B cell (primary cell): ENCODE results near the gene BLVRB. TPM values are rescaled to one million over a fixed set of nuclear protein-coding genes. Genes with fewer than 3 reads are reported as not detected.
"Not testable (repeated sequence)": the region's sequence is repeated elsewhere in the genome, so short reads cannot be mapped to it uniquely, and the experiment has no call there.

Experiments used
- ATAC-seq: fragments of 200-7000 bp; cut with Tn5 transposase; one replicate; pipeline ENCODE4 v1.10.0; 2021; ENCODE audit warnings: low read depth, mild to moderate bottlenecking, moderate number of reproducible peaks, moderate library complexity
- CTCF ChIA-PET: fragments of 350-600 bp; sonication (Branson Sonifier 250); formaldehyde crosslinking; loops from one replicate; lab custom pipeline; 2021; ENCODE audit warnings: antibody characterized with exemption, inconsistent platforms; lab: Charles Lee
- POLR2A ChIA-PET: fragments of 350-600 bp; sonication (Branson Sonifier 250); formaldehyde crosslinking; loops from one replicate; lab custom pipeline; 2021; ENCODE audit warnings: antibody characterized with exemption; lab: Charles Lee
- DNase-seq: peaks from one replicate; pipeline ENCODE4 v3.0.0; 2013
- H2AFZ ChIP-seq: 2 replicates; pipeline ENCODE4 v1.6.1; 2012; ENCODE audit warnings: mild to moderate bottlenecking, low read depth, low read length; ENCODE audit not compliant: insufficient read depth, poor library complexity, severe bottlenecking
- H3K27ac ChIP-seq, 2 donors: 1 replicate in 1 of 2; 2 replicates in 1 of 2; pipeline ENCODE4 v1.5.1; 2012 to 2013; ENCODE audit warnings: low read length in 2 of 2, mild to moderate bottlenecking in 2 of 2, moderate library complexity in 1 of 2
- H3K27me3 ChIP-seq, 4 experiments: fragments of 200-600 bp in 1 of 4; sonication (generic) in 1 of 4; replicated peaks in 1 of 4; 1 replicate in 2 of 4; 2 replicates in 2 of 4; pipeline versions ENCODE4 v1.6.1 to v1.7.0; 2013 to 2016; ENCODE audit warnings: low read length in 3 of 4, mild to moderate bottlenecking in 2 of 4, mixed read lengths in 1 of 4, moderate library complexity in 1 of 4; ENCODE audit not compliant: insufficient read depth in 4 of 4, control insufficient read depth in 3 of 4; ENCODE audit errors: control extremely low read depth in 1 of 4
- H3K36me3 ChIP-seq, 2 experiments: replicated peaks in 1 of 2; 1 replicate in 1 of 2; 2 replicates in 1 of 2; pipeline versions ENCODE4 v1.6.1 to v1.7.1; 2013; ENCODE audit warnings: low read length in 1 of 2; ENCODE audit not compliant: insufficient read depth in 2 of 2, control insufficient read depth in 1 of 2; ENCODE audit errors: control extremely low read depth in 1 of 2, extremely low read depth in 1 of 2
- H3K4me1 ChIP-seq, 2 donors: fragments of 200-600 bp in 1 of 2; sonication (generic) in 1 of 2; 1 replicate in 1 of 2; 2 replicates in 1 of 2; pipeline versions ENCODE4 v1.5.1 to v1.6.1; 2013 to 2017; ENCODE audit warnings: low read length in 2 of 2; ENCODE audit not compliant: control insufficient read depth in 2 of 2, insufficient read depth in 2 of 2
- H3K4me2 ChIP-seq: replicated peaks from 2 replicates; pipeline ENCODE3; 2012; ENCODE audit warnings: mild to moderate bottlenecking, low read depth, low read length; ENCODE audit not compliant: poor library complexity, severe bottlenecking
- H3K4me3 ChIP-seq, 5 experiments: fragments of 200-600 bp in 1 of 5; sonication (generic) in 1 of 5; 1 replicate in 3 of 5; 2 replicates in 2 of 5; pipeline versions ENCODE4 v1.5.1 to v1.7.0; 2011 to 2016; ENCODE audit warnings: low read length in 4 of 5, mild to moderate bottlenecking in 4 of 5, low read depth in 2 of 5, control low read depth in 1 of 5, moderate library complexity in 1 of 5; ENCODE audit not compliant: insufficient read depth in 1 of 5; ENCODE audit errors: control extremely low read depth in 1 of 5, extremely low read depth in 1 of 5
- H3K79me2 ChIP-seq: fragments of 200-600 bp; sonication (generic); one replicate; pipeline ENCODE4 v1.6.0; 2016; ENCODE audit warnings: low read length; ENCODE audit not compliant: control insufficient read depth, insufficient read depth
- H3K9ac ChIP-seq: fragments of 200-600 bp; sonication (generic); 2 replicates; pipeline ENCODE4 v1.6.1; 2017; ENCODE audit warnings: mild to moderate bottlenecking, low read length, moderate library complexity
- H3K9me3 ChIP-seq, 3 donors: one replicate each; pipeline versions ENCODE4 v1.6.1 to v1.7.1; 2013; ENCODE audit warnings: low read length in 2 of 3; ENCODE audit not compliant: control insufficient read depth in 2 of 3, insufficient read depth in 1 of 3; ENCODE audit errors: control extremely low read depth in 1 of 3
- H4K20me1 ChIP-seq: 2 replicates; pipeline ENCODE4 v1.6.0; 2012; ENCODE audit warnings: mild to moderate bottlenecking, low read length; ENCODE audit not compliant: insufficient read depth, control insufficient read depth, poor library complexity, severe bottlenecking
- H3K27ac Mint-ChIP-seq: one replicate; pipeline ENCODE4 v1.8.0; 2021; ENCODE audit warnings: mixed read lengths
- H3K27me3 Mint-ChIP-seq: one replicate; pipeline ENCODE4 v1.8.0; 2021; ENCODE audit warnings: mixed read lengths
- H3K4me1 Mint-ChIP-seq: one replicate; pipeline ENCODE4 v1.8.0; 2021; ENCODE audit warnings: mixed read lengths
- H3K4me3 Mint-ChIP-seq: one replicate; pipeline ENCODE4 v1.8.0; 2021; ENCODE audit warnings: mixed read lengths
- H3K9me3 Mint-ChIP-seq: one replicate; pipeline ENCODE4 v1.8.0; 2022; ENCODE audit warnings: mixed read lengths; ENCODE audit not compliant: insufficient read depth
- EZH2 ChIP-seq: IDR thresholded peaks from 2 replicates; pipeline ENCODE4 v1.6.1; 2012; ENCODE audit warnings: borderline replicate concordance, low read depth, mild to moderate bottlenecking, moderate library complexity, low read length; ENCODE audit not compliant: insufficient read depth, poor library complexity, severe bottlenecking
- WGBS: methylation state at CpG from one replicate; pipeline ENCODE4 v1.1.5; 2013; ENCODE audit warnings: missing lambda C conversion rate; ENCODE audit not compliant: insufficient coverage; 5-methylcytosine and 5-hydroxymethylcytosine counted together
- intact Hi-C: fragments of 100-400 bp; cut with micrococcal nuclease; formaldehyde crosslinking; loops from one replicate; pipeline ENCODE4 v1.10.0; 2022
- polyA plus RNA-seq: library from polyadenylated mRNA; depleted of rRNA; stranded (reverse); fragments of >200 nt; gene quantifications from 2 replicates; pipeline ENCODE4 v1.2.3, GENCODE V29; 2012
- total RNA-seq, 2 donors: library from RNA; stranded (reverse); fragments of 120-200 nt in 1 of 2; gene quantifications; 1 replicate in 1 of 2; 2 replicates in 1 of 2; pipeline versions ENCODE4 v1.2.3 to v1.2.4, GENCODE V29; 2013 to 2022
- TF ChIP-seq, protein P1 (sequence below): fragments of 200-600 bp; IDR thresholded peaks from one replicate; pipeline ENCODE4 v1.8.0; 2022; ENCODE audit warnings: antibody characterized with exemption, mild to moderate bottlenecking

The BLVRB gene
- total and polyA plus RNA-seq, 2 donors (not counting 1 experiment from before 2014, with no cell fraction given) = 14.2 to 23.2 TPM

DNA sequence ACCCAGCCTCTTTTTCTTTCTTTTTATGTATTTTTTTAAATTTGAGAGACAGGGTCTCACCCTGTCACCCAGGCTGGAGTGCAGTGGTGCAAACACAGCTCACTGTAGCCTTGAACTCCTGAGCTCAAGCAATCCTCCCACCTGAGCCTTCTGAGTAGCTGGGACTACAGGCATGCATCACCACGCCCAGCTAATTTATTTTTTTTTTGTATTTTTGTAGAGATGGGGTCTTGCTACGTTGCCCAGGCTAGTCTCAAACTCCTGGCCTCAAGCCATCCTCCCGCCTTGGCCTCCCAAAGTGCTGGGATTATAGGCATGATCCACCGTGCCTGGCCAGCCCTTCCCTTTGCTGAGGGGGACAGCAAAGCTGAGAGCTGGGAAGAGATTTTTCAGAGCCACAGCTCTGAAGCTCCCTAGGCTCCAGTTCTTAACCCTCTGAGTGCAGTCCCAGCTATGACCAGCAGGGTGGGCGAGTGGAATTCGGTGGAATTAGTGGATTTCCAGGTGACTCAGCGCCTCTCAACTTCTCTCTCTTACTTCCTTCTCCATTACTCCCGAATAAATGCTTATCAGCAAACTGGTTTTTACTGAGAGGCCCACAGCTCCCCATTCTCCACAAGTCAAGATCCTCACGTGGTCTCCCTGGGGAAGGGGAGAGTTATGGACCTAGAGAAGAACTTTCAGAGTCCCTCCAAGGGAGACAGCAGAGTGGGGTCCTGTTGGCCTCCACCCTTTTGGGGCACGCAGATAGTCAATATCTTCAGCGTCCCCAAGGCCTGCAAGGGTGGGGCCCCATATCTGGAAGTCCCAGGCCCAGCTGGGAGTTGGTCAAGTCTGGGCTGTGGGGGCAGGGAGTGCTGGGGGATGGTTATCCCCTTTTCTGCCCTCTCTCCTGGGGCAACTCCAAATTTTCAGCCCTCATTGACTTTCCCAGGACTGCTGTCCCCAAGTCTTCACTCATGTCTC lies 1.2 kb downstream of the BLVRB start:
- H3K4me3 Mint-ChIP-seq = peak overlapping the region; percentile 87
- no peak overlapping the region for H2AFZ ChIP-seq
- H3K9me3 Mint-ChIP-seq = no peaks in the 10 kb centered on the region
- peaks cover 0 to 23% (median 3%) of the 10 kb centered on the region in 4 experiments for H3K27me3 ChIP-seq
- intact Hi-C loops = loop anchor here (1.0 to 5.0 kb wide), 9 partner anchors 20 to 798 kb away; partner anchors contain the start of genes AKT2, HNRNPUL1, SERTAD3 and ZNF546
- no peak overlapping the region for H3K27ac ChIP-seq
- ChIA-PET CTCF (interaction anchor here (0.8 to 6.7 kb wide), 13 partner anchors 9 to 170 kb away, joined by 3 to 86 read pairs (median 4); partner anchors contain the start of gene SERTAD1), POLR2A (interaction anchor here (0.7 to 2.2 kb wide), 3 partner anchors 21 to 47 kb away, joined by 4 to 12 read pairs (median 4); partner anchors contain the start of genes SERTAD1 and SERTAD3)
- no peaks in the 10 kb centered on the region for H3K36me3 ChIP-seq
- H3K27me3 Mint-ChIP-seq = peaks cover 12% of the 10 kb centered on the region
- peak overlapping the region; percentile 80 for H3K4me2 ChIP-seq
- H3K79me2 ChIP-seq = no peaks in the 10 kb centered on the region
- ATAC-seq (no peak), DNase-seq (peak; percentile 72)
- peak overlapping the region; percentile 46 for H3K27ac Mint-ChIP-seq
- H3K9ac ChIP-seq = no peak overlapping the region
- TF ChIP-seq, protein P1, sequence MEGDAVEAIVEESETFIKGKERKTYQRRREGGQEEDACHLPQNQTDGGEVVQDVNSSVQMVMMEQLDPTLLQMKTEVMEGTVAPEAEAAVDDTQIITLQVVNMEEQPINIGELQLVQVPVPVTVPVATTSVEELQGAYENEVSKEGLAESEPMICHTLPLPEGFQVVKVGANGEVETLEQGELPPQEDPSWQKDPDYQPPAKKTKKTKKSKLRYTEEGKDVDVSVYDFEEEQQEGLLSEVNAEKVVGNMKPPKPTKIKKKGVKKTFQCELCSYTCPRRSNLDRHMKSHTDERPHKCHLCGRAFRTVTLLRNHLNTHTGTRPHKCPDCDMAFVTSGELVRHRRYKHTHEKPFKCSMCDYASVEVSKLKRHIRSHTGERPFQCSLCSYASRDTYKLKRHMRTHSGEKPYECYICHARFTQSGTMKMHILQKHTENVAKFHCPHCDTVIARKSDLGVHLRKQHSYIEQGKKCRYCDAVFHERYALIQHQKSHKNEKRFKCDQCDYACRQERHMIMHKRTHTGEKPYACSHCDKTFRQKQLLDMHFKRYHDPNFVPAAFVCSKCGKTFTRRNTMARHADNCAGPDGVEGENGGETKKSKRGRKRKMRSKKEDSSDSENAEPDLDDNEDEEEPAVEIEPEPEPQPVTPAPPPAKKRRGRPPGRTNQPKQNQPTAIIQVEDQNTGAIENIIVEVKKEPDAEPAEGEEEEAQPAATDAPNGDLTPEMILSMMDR = peak; percentile 72
- no peak for TF ChIP-seq EZH2
- H3K9me3 ChIP-seq = peaks cover 0 to 14% (median 0%) of the 10 kb centered on the region in 3 donors
- no peaks in the 10 kb centered on the region for H4K20me1 ChIP-seq
- peak overlapping the region in 1 of 5 experiments; percentile 61 for H3K4me3 ChIP-seq
- H3K4me1 Mint-ChIP-seq = peaks cover 44% of the 10 kb centered on the region
- WGBS = 60% methylated on average over 4 of the region's 11 CpGs
- H3K4me1 ChIP-seq = peaks cover 30 to 44% of the 10 kb centered on the region in 2 donors

DNA sequence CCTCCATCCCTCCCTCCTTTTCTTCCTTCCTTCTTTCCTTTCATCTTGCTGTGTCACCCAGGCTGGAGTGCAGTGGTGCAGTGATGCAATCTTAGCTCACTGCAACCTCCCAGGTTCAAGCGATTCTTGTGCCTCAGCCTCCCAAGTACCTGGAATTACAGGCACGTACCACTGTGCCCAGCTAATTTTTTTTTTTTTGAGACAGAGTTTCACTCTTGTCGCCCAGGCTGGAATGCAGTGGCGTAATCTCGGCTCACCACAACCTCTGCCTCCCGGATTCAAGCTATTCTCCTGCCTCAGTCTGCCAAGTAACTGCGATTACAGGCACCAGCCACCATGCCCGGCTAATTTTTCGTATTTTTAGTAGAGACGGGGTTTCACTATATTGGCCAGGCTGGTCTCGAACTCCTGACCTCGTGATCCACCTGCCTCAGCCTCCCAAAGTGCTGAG lies 1.9 kb downstream of the BLVRB start:
- H2AFZ ChIP-seq, H3K4me3 ChIP-seq, POLR2A ChIA-PET, H3K27ac ChIP-seq, ATAC-seq, H3K4me2 ChIP-seq, H3K79me2 ChIP-seq, H3K36me3 ChIP-seq, H4K20me1 ChIP-seq, H3K9me3 Mint-ChIP-seq, DNase-seq, H3K4me3 Mint-ChIP-seq, H3K27ac Mint-ChIP-seq, H3K9ac ChIP-seq: not testable (repeated sequence)
- Mint-ChIP-seq H3K4me1 (peaks cover 44% of the 10 kb centered on the region), H3K27me3 (peaks cover 12% of the 10 kb centered on the region)
- peaks cover 30 to 44% of the 10 kb centered on the region in 2 donors for H3K4me1 ChIP-seq
- CTCF ChIA-PET = interaction anchor here (0.8 to 6.7 kb wide), 11 partner anchors 8 to 171 kb away, joined by 3 to 86 read pairs (median 5); partner anchors contain the start of gene SERTAD1
- H3K9me3 ChIP-seq = peaks cover 0 to 14% (median 0%) of the 10 kb centered on the region in 3 donors
- intact Hi-C loops = loop anchor here (2.0 kb wide), 1 partner anchor 149 kb away; no protein-coding TSS in a partner anchor
- whole genome bisulfite sequencing = 82% methylated on average over 10 of the region's 12 CpGs
- peaks cover 0 to 18% (median 3%) of the 10 kb centered on the region in 4 experiments for H3K27me3 ChIP-seq
